ENCODE results near the gene TRAPPC12. TPM values are rescaled to one million over a fixed set of nuclear protein-coding genes. Genes with fewer than 3 reads are reported as not detected.

The TRAPPC12 gene
- total and polyA plus RNA-seq, 8 donors, result 46.6 to 158 (median 70.7) TPM

GRCh38 chr2:3483986-3484960 lies 104.8 kb downstream of the TRAPPC12 start:
- H3K27me3 ChIP-seq, result no peaks in the 10 kb centered on the region
- WGBS, 5 donors, result 92 to 94% (median 92%) methylated on average over 32 to 34 of the region's 34 CpGs
- no peak for DNase-seq
- H3K36me3 ChIP-seq, result peaks cover 8 to 56% (median 47%) of the 10 kb centered on the region in 4 donors
- H3K27ac ChIP-seq, result no peak overlapping the region
- H3K9me3 ChIP-seq, result no peaks in the 10 kb centered on the region
- peaks cover 0 to 9% (median 6%) of the 10 kb centered on the region in 4 donors for H3K4me1 ChIP-seq
- intact Hi-C loops (cut with DNase I; ENCODE audit: low total_unique reads), result no loop called here
- no peak for TF ChIP-seq CTCF (IDR thresholded peaks at IDR 0.05)
- TF ChIP-seq EP300 (IDR thresholded peaks at IDR 0.05), result no peak
- no peak for TF ChIP-seq POLR2AphosphoS5 (IDR thresholded peaks at IDR 0.05)
- no peak for TF ChIP-seq POLR2A (IDR thresholded peaks at IDR 0.05)
- no peak overlapping the region for H3K4me3 ChIP-seq

- 92 to 96% (median 93%) methylated on average over 11 of the region's 11 CpGs for WGBS, 5 donors
- TF ChIP-seq CTCF (IDR thresholded peaks at IDR 0.05) (no peak), POLR2A (IDR thresholded peaks at IDR 0.05) (no peak), EP300 (IDR thresholded peaks at IDR 0.05) (no peak), POLR2AphosphoS5 (IDR thresholded peaks at IDR 0.05) (no peak)
- DNase-seq, result no peak
- intact Hi-C loops (cut with DNase I; ENCODE audit: low total_unique reads), result no loop called here
- no peak overlapping the region for H3K4me3 ChIP-seq
- H3K27ac ChIP-seq, result no peak overlapping the region
- no peaks in the 10 kb centered on the region for H3K9me3 ChIP-seq
- no peaks in the 10 kb centered on the region for H3K27me3 ChIP-seq
- H3K4me1 ChIP-seq, result peaks cover 0 to 11% (median 7%) of the 10 kb centered on the region in 4 donors
- peaks cover 5 to 47% (median 38%) of the 10 kb centered on the region in 4 donors for H3K36me3 ChIP-seq
These were observed 105.7 kb downstream of the TRAPPC12 start for GRCh38 chr2:3485166-3485565.

GRCh38 chr2:3486047-3487027 lies 106.8 kb downstream of the TRAPPC12 start:
- no peak overlapping the region for H3K27ac ChIP-seq
- H3K4me1 ChIP-seq, result peaks cover 0 to 11% (median 7%) of the 10 kb centered on the region in 4 donors
- no peaks in the 10 kb centered on the region for H3K27me3 ChIP-seq
- H3K4me3 ChIP-seq, result no peak overlapping the region
- H3K36me3 ChIP-seq, result peaks cover 5 to 46% (median 37%) of the 10 kb centered on the region in 4 donors
- no peaks in the 10 kb centered on the region for H3K9me3 ChIP-seq
- intact Hi-C loops (cut with DNase I; ENCODE audit: low total_unique reads), result no loop called here
- TF ChIP-seq POLR2AphosphoS5 (IDR thresholded peaks at IDR 0.05) (no peak), CTCF (IDR thresholded peaks at IDR 0.05) (no peak), POLR2A (IDR thresholded peaks at IDR 0.05) (no peak), EP300 (IDR thresholded peaks at IDR 0.05) (no peak)
- no peak for DNase-seq
- 94 to 96% (median 95%) methylated on average over 24 to 29 of the region's 29 CpGs for WGBS, 5 donors

- H3K27me3 ChIP-seq, result no peaks in the 10 kb centered on the region
- H3K36me3 ChIP-seq, result peaks cover 5 to 39% (median 32%) of the 10 kb centered on the region in 4 donors
- H3K9me3 ChIP-seq, result no peaks in the 10 kb centered on the region
- WGBS, 5 donors, result 71 to 86% (median 81%) methylated on average over 9 of the region's 9 CpGs
- no peak for DNase-seq
- no peak overlapping the region for H3K27ac ChIP-seq
- H3K4me3 ChIP-seq, result no peak overlapping the region
- H3K4me1 ChIP-seq, result peaks cover 0 to 11% (median 7%) of the 10 kb centered on the region in 4 donors
- TF ChIP-seq EP300 (IDR thresholded peaks at IDR 0.05), result no peak
- TF ChIP-seq POLR2AphosphoS5 (IDR thresholded peaks at IDR 0.05), result no peak
- TF ChIP-seq POLR2A (IDR thresholded peaks at IDR 0.05), result no peak
- TF ChIP-seq CTCF (IDR thresholded peaks at IDR 0.05), result no peak
- intact Hi-C loops (cut with DNase I; ENCODE audit: low total_unique reads), result no loop called here
These were observed 107.5 kb downstream of the TRAPPC12 start for GRCh38 chr2:3487028-3487425.
